HFFc6 (cell line): ENCODE results near the gene VEZT. TPM values are rescaled to one million over a fixed set of nuclear protein-coding genes. Genes with fewer than 3 reads are reported as not detected.
"Not testable (repeated sequence)": the region's sequence is repeated elsewhere in the genome, so short reads cannot be mapped to it uniquely, and the experiment has no call there.

ENCODE experiments used
- DNase-seq: peaks from one replicate; pipeline ENCODE4 v3.0.0-alpha.2; 2018
- H3K27ac Mint-ChIP-seq: 2 replicates; pipeline ENCODE4 v1.8.0; 2020; ENCODE audit warnings: mild to moderate bottlenecking, mixed read lengths
- H3K27me3 Mint-ChIP-seq: 2 replicates; pipeline ENCODE4 v1.8.0; 2021; ENCODE audit warnings: mild to moderate bottlenecking, moderate library complexity, mixed read lengths; ENCODE audit not compliant: insufficient read depth
- H3K36me3 Mint-ChIP-seq: 2 replicates; pipeline ENCODE4 v1.8.0; 2021; ENCODE audit warnings: low read depth, mixed read lengths
- H3K4me1 Mint-ChIP-seq: 2 replicates; pipeline ENCODE4 v1.8.0; 2020; ENCODE audit warnings: low read depth, mixed read lengths
- H3K4me3 Mint-ChIP-seq: 2 replicates; pipeline ENCODE4 v1.8.0; 2020; ENCODE audit warnings: mild to moderate bottlenecking, moderate library complexity, mixed read lengths
- H3K9me3 Mint-ChIP-seq: 2 replicates; pipeline ENCODE4 v1.8.0; 2020; ENCODE audit warnings: mild to moderate bottlenecking, mixed read lengths
- CTCF ChIP-seq: fragments of 200-600 bp; sonication (generic); IDR thresholded peaks from 2 replicates; pipeline ENCODE4 v1.5.0; 2021; ENCODE audit warnings: antibody characterized with exemption, mild to moderate bottlenecking
- total RNA-seq, 6 experiments: library from RNA; stranded (reverse); fragmentation: NEBNext Ultra II Directional; extraction: Animal tissue kit (Norgen Biotek cat#: 25700); gene quantifications; 2 replicates in 1 of 6; 3 replicates in 5 of 6; pipeline ENCODE4 v1.2.3, GENCODE V29; 2021

VEZT gene
- total RNA-seq, 6 experiments from 2014 or later: 61.8 to 69.0 (median 66.2) TPM

- no peak for TF ChIP-seq CTCF
- no peaks in the 10 kb centered on the region for H3K27me3 Mint-ChIP-seq
- DNase-seq: no peak
- H3K36me3 Mint-ChIP-seq: no peaks in the 10 kb centered on the region
- H3K4me1 Mint-ChIP-seq: no peaks in the 10 kb centered on the region
- H3K4me3 Mint-ChIP-seq: no peak overlapping the region
- H3K9me3 Mint-ChIP-seq: no peaks in the 10 kb centered on the region
- no peak overlapping the region for H3K27ac Mint-ChIP-seq
Observed at GRCh38 chr12:95192271-95192670, 25.3 kb upstream of the VEZT start.

- Mint-ChIP-seq H3K4me1 (no peaks in the 10 kb centered on the region), H3K9me3 (no peaks in the 10 kb centered on the region), H3K36me3 (0 out of 2 replicates have a peak, but pooled peaks cover 1% of the 10 kb centered on the region), H3K27ac (no peak overlapping the region), H3K27me3 (no peaks in the 10 kb centered on the region), H3K4me3 (no peak overlapping the region)
- no peak for DNase-seq
- TF ChIP-seq CTCF: no peak
Observed at GRCh38 chr12:95193139-95193538, 24.5 kb upstream of the VEZT start.

- peaks cover 9% of the 10 kb centered on the region; the same call in 1 of the 2 replicates for H3K36me3 Mint-ChIP-seq
- H3K27me3 Mint-ChIP-seq: no peaks in the 10 kb centered on the region
- no peak for TF ChIP-seq CTCF
- DNase-seq: no peak
- no peaks in the 10 kb centered on the region for H3K9me3 Mint-ChIP-seq
- no peak overlapping the region for H3K4me3 Mint-ChIP-seq
- H3K27ac Mint-ChIP-seq: no peak overlapping the region
- H3K4me1 Mint-ChIP-seq: peaks cover 2% of the 10 kb centered on the region
Observed at GRCh38 chr12:95195122-95195521, 22.5 kb upstream of the VEZT start.

- H3K27ac Mint-ChIP-seq, DNase-seq, H3K4me3 Mint-ChIP-seq, H3K27me3 Mint-ChIP-seq, H3K9me3 Mint-ChIP-seq, H3K36me3 Mint-ChIP-seq: not testable (repeated sequence)
- H3K4me1 Mint-ChIP-seq: peaks cover 21% of the 10 kb centered on the region
Observed at GRCh38 chr12:95196875-95197569, 20.6 kb upstream of the VEZT start.

- no peak for DNase-seq
- TF ChIP-seq CTCF: no peak
- Mint-ChIP-seq H3K4me1 (peaks cover 24% of the 10 kb centered on the region), H3K36me3 (peaks cover 9% of the 10 kb centered on the region; the same call in 1 of the 2 replicates), H3K27me3 (no peaks in the 10 kb centered on the region), H3K4me3 (no peak overlapping the region), H3K9me3 (no peaks in the 10 kb centered on the region), H3K27ac (no peak overlapping the region)
Observed at GRCh38 chr12:95197636-95198035, 20.0 kb upstream of the VEZT start.

GRCh38 chr12:95198914-95199313 lies 18.7 kb upstream of the VEZT start:
- Mint-ChIP-seq H3K4me3 (no peak overlapping the region), H3K36me3 (peaks cover 9% of the 10 kb centered on the region; the same call in 1 of the 2 replicates), H3K9me3 (no peaks in the 10 kb centered on the region), H3K27me3 (no peaks in the 10 kb centered on the region), H3K27ac (no peak overlapping the region), H3K4me1 (peaks cover 36% of the 10 kb centered on the region)
- TF ChIP-seq CTCF: no peak
- DNase-seq: no peak
